ENCODE data around the gene DNAI1.

Gene DNAI1

GRCh38 chr9:34419716-34420504, 38.7 kb upstream of the DNAI1 start:
- no peak for TF ChIP-seq CTCF (IDR thresholded peaks at IDR 0.05; ENCODE audit: low read depth, low read length, missing control alignments)
- H3K27me3 ChIP-seq (replicated peaks): no peaks in the 10 kb centered on the region
- DNase-seq: no peak
- H3K27ac ChIP-seq: no peak overlapping the region
- H3K36me3 ChIP-seq (replicated peaks): no peaks in the 10 kb centered on the region
- H3K4me3 ChIP-seq (ENCODE audit: low read depth, low read length): no peak overlapping the region
- in situ Hi-C loops (cut with HindIII; ENCODE audit: low pct_ligation_motif_present, low sequenced_read_pairs): no loop called here

DNA sequence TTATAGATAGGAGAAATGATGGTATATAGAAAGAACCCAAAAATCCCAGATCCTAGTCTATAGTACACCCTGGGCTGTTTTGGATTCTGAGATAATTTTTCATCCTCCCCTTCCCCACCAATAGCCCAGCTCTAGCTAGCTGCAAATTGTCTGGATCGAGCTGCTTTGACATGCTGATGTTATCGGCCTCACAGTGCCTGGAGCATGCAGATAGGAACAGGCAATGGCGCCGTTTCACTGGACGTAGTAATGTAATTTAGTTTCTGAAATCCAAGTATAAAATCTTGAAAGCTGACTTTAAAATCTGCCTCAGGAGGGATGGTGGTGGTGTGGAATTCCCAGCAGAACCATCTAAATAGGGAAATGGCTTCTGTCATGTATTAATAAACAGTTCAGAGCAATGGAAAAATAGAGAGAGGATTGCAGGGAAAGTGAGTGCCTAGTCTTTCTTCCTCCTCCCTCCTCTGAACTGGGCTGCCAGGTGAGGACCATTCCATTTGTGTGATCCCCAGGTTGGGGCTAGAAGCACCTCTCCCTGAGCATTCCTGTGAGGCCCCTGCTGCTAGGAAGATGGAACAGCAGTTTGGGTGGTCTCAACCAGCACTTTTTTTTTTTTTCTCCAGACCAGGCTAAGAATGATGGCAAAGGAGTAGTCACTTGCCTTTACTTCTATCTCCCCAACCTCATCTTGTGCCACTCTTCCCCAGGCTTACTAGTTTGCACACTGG, 32.1 kb upstream of the DNAI1 start:
- in situ Hi-C loops (cut with HindIII; ENCODE audit: low pct_ligation_motif_present, low sequenced_read_pairs): no loop called here
- peak; percentile 5 for TF ChIP-seq CTCF (IDR thresholded peaks at IDR 0.05; ENCODE audit: low read depth, low read length, missing control alignments)
- H3K27ac ChIP-seq: no peak overlapping the region
- no peak overlapping the region for H3K4me3 ChIP-seq (ENCODE audit: low read depth, low read length)
- no peaks in the 10 kb centered on the region for H3K27me3 ChIP-seq (replicated peaks)
- DNase-seq: no peak
- no peaks in the 10 kb centered on the region for H3K36me3 ChIP-seq (replicated peaks)

GRCh38 chr9:34428325-34428958, 30.2 kb upstream of the DNAI1 start:
- in situ Hi-C loops (cut with HindIII; ENCODE audit: low pct_ligation_motif_present, low sequenced_read_pairs): no loop called here
- DNase-seq: no peak
- no peaks in the 10 kb centered on the region for H3K27me3 ChIP-seq (replicated peaks)
- H3K36me3 ChIP-seq (replicated peaks): no peaks in the 10 kb centered on the region
- no peak for TF ChIP-seq CTCF (IDR thresholded peaks at IDR 0.05; ENCODE audit: low read depth, low read length, missing control alignments)
- no peak overlapping the region for H3K4me3 ChIP-seq (ENCODE audit: low read depth, low read length)
- H3K27ac ChIP-seq: no peak overlapping the region

DNA sequence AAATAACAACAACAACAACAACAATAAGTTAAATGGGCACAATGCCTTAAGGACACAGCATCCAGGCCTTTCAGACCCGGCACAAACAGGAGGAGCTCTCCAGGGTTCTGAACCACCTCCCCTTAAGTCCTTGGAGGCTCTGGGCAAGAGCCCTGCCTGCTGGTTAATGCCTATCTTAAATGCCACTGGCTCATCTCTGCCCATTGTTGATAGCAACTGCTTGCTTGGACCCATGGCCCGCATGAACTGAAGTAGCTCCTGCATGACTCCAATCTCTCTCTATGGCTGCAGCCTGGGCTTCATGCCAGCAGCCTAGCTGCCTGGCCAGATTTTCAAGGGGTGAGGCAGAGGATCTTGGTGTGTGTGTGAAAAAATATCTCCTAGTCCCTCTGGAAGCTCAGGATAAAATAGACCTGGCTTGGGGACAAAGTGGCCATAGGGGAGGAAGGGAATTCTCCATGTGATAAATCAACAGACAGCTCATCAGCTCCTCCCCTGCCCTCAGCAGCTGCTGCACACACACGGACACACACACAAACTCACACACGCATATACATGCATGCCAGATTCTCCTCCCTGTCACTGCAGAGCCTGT, 27.7 kb upstream of the DNAI1 start:
- H3K27me3 ChIP-seq (replicated peaks): no peaks in the 10 kb centered on the region
- no peak overlapping the region for H3K27ac ChIP-seq
- H3K4me3 ChIP-seq (ENCODE audit: low read depth, low read length): no peak overlapping the region
- DNase-seq: peak; percentile 61
- no peaks in the 10 kb centered on the region for H3K36me3 ChIP-seq (replicated peaks)
- in situ Hi-C loops (cut with HindIII; ENCODE audit: low pct_ligation_motif_present, low sequenced_read_pairs): no loop called here
- no peak for TF ChIP-seq CTCF (IDR thresholded peaks at IDR 0.05; ENCODE audit: low read depth, low read length, missing control alignments)

GRCh38 chr9:34431667-34432066, 26.9 kb upstream of the DNAI1 start:
- no peak for TF ChIP-seq CTCF (IDR thresholded peaks at IDR 0.05; ENCODE audit: low read depth, low read length, missing control alignments)
- no peak for DNase-seq
- Histone ChIP-seq H3K36me3 (replicated peaks) (no peaks in the 10 kb centered on the region), H3K27ac (no peak overlapping the region), H3K4me3 (ENCODE audit: low read depth, low read length) (no peak overlapping the region), H3K27me3 (replicated peaks) (no peaks in the 10 kb centered on the region)
- in situ Hi-C loops (cut with HindIII; ENCODE audit: low pct_ligation_motif_present, low sequenced_read_pairs): no loop called here

All from brain microvascular endothelial cell (primary cell).